ENCODE data around the gene RBMXL3. TPM values are rescaled to one million over a fixed set of nuclear protein-coding genes. Genes with fewer than 3 reads are reported as not detected.

RBMXL3 gene
- total and polyA plus RNA-seq, 2 of the 8 experiments (the other 6 are each of a cell fraction or from before 2014, with no cell fraction given): not detected

GRCh38 chrX:115189646-115190635, 731 bp downstream of the RBMXL3 start:
- CTCF ChIA-PET (ENCODE audit: partially characterized antibody): no interaction called here
- Histone ChIP-seq H3K23ac (ENCODE audit: insufficient read length) (no peak overlapping the region), H4K20me1 (replicated peaks in 1 of 2; ENCODE audit: control insufficient read depth in 1 of 2, insufficient read depth in 2 of 2, low read length in 2 of 2) (no peaks in the 10 kb centered on the region), H3K14ac (ENCODE audit: insufficient read length) (no peak overlapping the region), H3K9ac (replicated peaks in 1 of 4; ENCODE audit: extremely low read depth in 1 of 4, low read depth in 3 of 4, low read length in 3 of 4) (no peak overlapping the region), H2BK20ac (ENCODE audit: low read length) (no peak overlapping the region), H3K79me1 (ENCODE audit: low read depth, low read length) (no peaks in the 10 kb centered on the region), H2BK12ac (ENCODE audit: low read depth, low read length) (no peak overlapping the region), H3K79me2 (ENCODE audit: control insufficient read depth in 1 of 2, insufficient read depth in 2 of 2, low read length in 2 of 2) (no peaks in the 10 kb centered on the region), H3K4me1 (replicated peaks in 1 of 4; ENCODE audit: control insufficient read depth in 3 of 4, insufficient read depth in 4 of 4, low read length in 3 of 4) (no peaks in the 10 kb centered on the region), H3K4me3 (ENCODE audit: extremely low read depth in 1 of 4, insufficient read depth in 2 of 4, low read depth in 3 of 4, low read length in 4 of 4) (no peak overlapping the region), H2AK5ac (ENCODE audit: low read depth, low read length) (no peak overlapping the region), H3K27ac (ENCODE audit: low read depth, low read length) (no peak overlapping the region), H2AFZ (ENCODE audit: low read length) (no peak overlapping the region), H3K23me2 (ENCODE audit: low read depth, low read length) (no peaks in the 10 kb centered on the region), H2BK5ac (ENCODE audit: low read depth, low read length) (no peak overlapping the region), H3K18ac (ENCODE audit: extremely low read depth, low read length) (no peak overlapping the region), H4K8ac (ENCODE audit: extremely low read depth, insufficient read depth, low read length) (no peak overlapping the region), H3K56ac (replicated peaks; ENCODE audit: insufficient read length, low read depth, low read length) (no peak overlapping the region), H3K27me3 (replicated peaks in 1 of 4; ENCODE audit: control insufficient read depth in 3 of 4, extremely low read depth in 1 of 4, insufficient read depth in 3 of 4, low read length in 3 of 4) (no peaks in the 10 kb centered on the region), H3K36me3 (ENCODE audit: control insufficient read depth in 2 of 4, insufficient read depth in 4 of 4, low read length in 3 of 4) (peaks cover 0 to 12% (median 0%) of the 10 kb centered on the region in 4 experiments; a peak in 3 of 8 replicates), H2BK15ac (ENCODE audit: low read length) (no peak overlapping the region), H2BK120ac (replicated peaks; ENCODE audit: low read depth, low read length) (no peak overlapping the region), H4K91ac (replicated peaks; ENCODE audit: insufficient read length, low read length) (no peak overlapping the region), H4K5ac (ENCODE audit: insufficient read length, low read depth, low read length) (no peak overlapping the region), H3K4ac (replicated peaks; ENCODE audit: insufficient read length, low read depth, low read length) (no peak overlapping the region), H3K9me3 (ENCODE audit: insufficient read depth in 2 of 2, low read depth in 1 of 2, low read length in 1 of 2) (peaks cover 0 to 29% of the 10 kb centered on the region in 2 experiments; a peak in 1 of 4 replicates), H3K4me2 (ENCODE audit: insufficient read depth in 1 of 2, low read depth in 2 of 2, low read length in 2 of 2) (no peak overlapping the region)
- DNase-seq (ENCODE audit: low read depth in 1 of 2, low spot score in 2 of 2) (no peak), FAIRE-seq (no peak)
- WGBS, 2 experiments (ENCODE audit: extremely low coverage in 1 of 2, insufficient coverage in 1 of 2, insufficient read length in 1 of 2, insufficient replicate concordance in 2 of 2, low coverage in 1 of 2, low lambda C conversion rate in 2 of 2, missing lambda C conversion rate in 1 of 2): 90% methylated on average over 8 of the region's 76 CpGs; no CpG with 5 or more reads in 1 of the 2 experiments
- POLR2A ChIA-PET (ENCODE audit: partially characterized antibody): no interaction called here
- TF ChIP-seq EZH2 (IDR thresholded peaks at IDR 0.05; ENCODE audit: low read depth, low read length, severe bottlenecking): no peak
- TF ChIP-seq BCL11A (IDR thresholded peaks at IDR 0.05; ENCODE audit: low read depth in 2 of 2, low read length in 2 of 2): no peak
- no peak for TF ChIP-seq TBP (IDR thresholded peaks at IDR 0.05; ENCODE audit: low read depth, low read length)
- TF ChIP-seq TAF7 (optimal IDR thresholded peaks at IDR 0.05; ENCODE audit: borderline replicate concordance, low read depth, low read length): no peak
- TF ChIP-seq CTBP2 (IDR thresholded peaks at IDR 0.05; ENCODE audit: borderline replicate concordance, insufficient read depth, insufficient read length, low read length): no peak
- no peak for TF ChIP-seq JUND (IDR thresholded peaks at IDR 0.05; ENCODE audit: low read length)
- TF ChIP-seq TAF1 (IDR thresholded peaks at IDR 0.05; ENCODE audit: low read depth, low read length): no peak
- TF ChIP-seq CHD2 (IDR thresholded peaks at IDR 0.05; ENCODE audit: low read length): no peak
- no peak for TF ChIP-seq MAX (IDR thresholded peaks at IDR 0.05)
- TF ChIP-seq USF2 (IDR thresholded peaks at IDR 0.05; ENCODE audit: low read length): no peak
- no peak for TF ChIP-seq NRF1 (IDR thresholded peaks at IDR 0.05; ENCODE audit: low read depth, low read length)

All from H1 (cell line).